Astrocyte (in vitro differentiated cells and primary cell): ENCODE data around the gene NGFR. TPM values are rescaled to one million over a fixed set of nuclear protein-coding genes. Genes with fewer than 3 reads are reported as not detected.
A peak's percentile ranks its signal among the peaks of the same experiment; 100 is the strongest.

Experiments used
- DNase-seq: peaks from one replicate; pipeline ENCODE4 v3.0.0-alpha.2; 2010; ENCODE audit warnings: low read depth
- FAIRE-seq: peaks from 2 replicates; lab custom pipeline; 2011; peaks lifted over from hg19 to GRCh38; lab: Jason Lieb, UNC
- H2AFZ ChIP-seq: 2 replicates; pipeline ENCODE4 v1.6.0; 2012; ENCODE audit warnings: low read depth, low read length, inconsistent platforms
- H3K27ac ChIP-seq: 2 replicates; pipeline ENCODE4 v1.5.1; 2011; ENCODE audit warnings: low read depth, low read length, inconsistent platforms
- H3K27me3 ChIP-seq: 2 replicates; pipeline ENCODE4 v1.6.0; 2011; ENCODE audit warnings: low read length, inconsistent platforms; ENCODE audit not compliant: insufficient read depth
- H3K36me3 ChIP-seq: 2 replicates; pipeline ENCODE4 v1.5.1; 2011; ENCODE audit warnings: low read length, inconsistent platforms; ENCODE audit not compliant: insufficient read depth
- H3K4me1 ChIP-seq: 2 replicates; pipeline ENCODE4 v1.5.1; 2011; ENCODE audit warnings: low read length, inconsistent platforms; ENCODE audit not compliant: insufficient read depth
- H3K4me2 ChIP-seq: 2 replicates; pipeline ENCODE4 v1.6.0; 2012; ENCODE audit warnings: low read length, inconsistent platforms
- H3K4me3 ChIP-seq: 2 replicates; pipeline ENCODE4 v1.5.1; 2011; ENCODE audit warnings: low read depth, mild to moderate bottlenecking, low read length, inconsistent platforms; ENCODE audit not compliant: insufficient read depth
- H3K79me2 ChIP-seq: 2 replicates; pipeline ENCODE4 v1.6.0; 2012; ENCODE audit warnings: mild to moderate bottlenecking, low read length, inconsistent platforms; ENCODE audit not compliant: insufficient read depth
- H3K9ac ChIP-seq: 2 replicates; pipeline ENCODE4 v1.6.0; 2012; ENCODE audit warnings: mild to moderate bottlenecking, low read length, inconsistent platforms
- H3K9me3 ChIP-seq: 2 replicates; pipeline ENCODE4 v1.5.1; 2012; ENCODE audit warnings: low read depth, mild to moderate bottlenecking, low read length, inconsistent platforms; ENCODE audit not compliant: insufficient read depth
- H4K20me1 ChIP-seq: 2 replicates; pipeline ENCODE4 v1.6.0; 2012; ENCODE audit warnings: low read length, inconsistent platforms; ENCODE audit not compliant: insufficient read depth
- H3K27ac Mint-ChIP-seq: one replicate; pipeline ENCODE4 v1.8.0; 2021; ENCODE audit warnings: mild to moderate bottlenecking, mixed read lengths; ENCODE audit not compliant: unreplicated experiment
- H3K27me3 Mint-ChIP-seq: one replicate; pipeline ENCODE4 v1.8.0; 2021; ENCODE audit warnings: low read depth, mixed read lengths; ENCODE audit not compliant: unreplicated experiment
- H3K36me3 Mint-ChIP-seq: one replicate; pipeline ENCODE4 v1.8.0; 2021; ENCODE audit warnings: low read depth, mixed read lengths; ENCODE audit not compliant: unreplicated experiment
- H3K4me1 Mint-ChIP-seq: one replicate; pipeline ENCODE4 v1.8.0; 2021; ENCODE audit warnings: low read depth, mixed read lengths; ENCODE audit not compliant: unreplicated experiment
- H3K4me3 Mint-ChIP-seq: one replicate; pipeline ENCODE4 v1.8.0; 2021; ENCODE audit warnings: mild to moderate bottlenecking, moderate library complexity, mixed read lengths; ENCODE audit not compliant: unreplicated experiment
- H3K9me3 Mint-ChIP-seq: one replicate; pipeline ENCODE4 v1.8.0; 2021; ENCODE audit warnings: mild to moderate bottlenecking, mixed read lengths; ENCODE audit not compliant: unreplicated experiment
- CTCF ChIP-seq: IDR thresholded peaks from 2 replicates; pipeline ENCODE4 v1.5.1; 2011; ENCODE audit warnings: low read depth, mild to moderate bottlenecking, inconsistent platforms, low read length, moderate library complexity; ENCODE audit not compliant: insufficient read depth
- EZH2 ChIP-seq: IDR thresholded peaks from 2 replicates; pipeline ENCODE4 v1.6.1; 2012; ENCODE audit warnings: mild to moderate bottlenecking, low read length, inconsistent platforms; ENCODE audit not compliant: insufficient read depth
- total RNA-seq: library from RNA; stranded (reverse); gene quantifications from 2 replicates; pipeline ENCODE4 v1.2.1, GENCODE V29; 2021

Gene NGFR
- total RNA-seq, 1 donor from 2014 or later = 0.64 TPM

- H2AFZ ChIP-seq = no peak overlapping the region
- H3K27ac Mint-ChIP-seq = no peak overlapping the region
- H3K9me3 Mint-ChIP-seq = no peaks in the 10 kb centered on the region
- no peaks in the 10 kb centered on the region for H3K9me3 ChIP-seq
- no peak overlapping the region for H3K4me3 Mint-ChIP-seq
- FAIRE-seq = no peak
- H3K4me3 ChIP-seq = no peak overlapping the region
- H3K27me3 ChIP-seq = peaks cover 15% of the 10 kb centered on the region
- peaks cover 5% of the 10 kb centered on the region for H3K36me3 Mint-ChIP-seq
- peak; percentile 40 for DNase-seq
- H3K4me2 ChIP-seq = peak overlapping the region; percentile 15
- H3K9ac ChIP-seq = no peak overlapping the region
- TF ChIP-seq CTCF (no peak), EZH2 (no peak)
- H3K27me3 Mint-ChIP-seq = peaks cover 27% of the 10 kb centered on the region
- no peaks in the 10 kb centered on the region for H3K36me3 ChIP-seq
- peaks cover 2% of the 10 kb centered on the region for H4K20me1 ChIP-seq
- H3K27ac ChIP-seq = no peak overlapping the region
- peaks cover 26% of the 10 kb centered on the region for H3K4me1 ChIP-seq
- H3K79me2 ChIP-seq = no peaks in the 10 kb centered on the region
- peaks cover 16% of the 10 kb centered on the region for H3K4me1 Mint-ChIP-seq
Observed at GRCh38 chr17:49454050-49454449, 41.0 kb upstream of the NGFR start.

- Mint-ChIP-seq H3K27me3 (peaks cover 37% of the 10 kb centered on the region), H3K4me3 (no peak overlapping the region), H3K27ac (no peak overlapping the region), H3K36me3 (peaks cover 5% of the 10 kb centered on the region), H3K9me3 (no peaks in the 10 kb centered on the region), H3K4me1 (peaks cover 16% of the 10 kb centered on the region)
- H3K27me3 ChIP-seq = peaks cover 27% of the 10 kb centered on the region
- FAIRE-seq (no peak), DNase-seq (no peak)
- H3K79me2 ChIP-seq = no peaks in the 10 kb centered on the region
- no peak overlapping the region for H3K9ac ChIP-seq
- no peak overlapping the region for H2AFZ ChIP-seq
- no peak overlapping the region for H3K4me2 ChIP-seq
- H3K4me1 ChIP-seq = peaks cover 26% of the 10 kb centered on the region
- H3K36me3 ChIP-seq = no peaks in the 10 kb centered on the region
- TF ChIP-seq EZH2 (no peak), CTCF (no peak)
- H3K27ac ChIP-seq = no peak overlapping the region
- no peaks in the 10 kb centered on the region for H3K9me3 ChIP-seq
- no peak overlapping the region for H3K4me3 ChIP-seq
- peaks cover 2% of the 10 kb centered on the region for H4K20me1 ChIP-seq
Observed at GRCh38 chr17:49455272-49455861, 39.7 kb upstream of the NGFR start.
